Fibroblast of mammary gland (primary cell): ENCODE results near the gene SIN3A.

Source experiments
- DNase-seq: peaks from one replicate; pipeline ENCODE4 v3.0.0-alpha.2; 2010; ENCODE audit warnings: low read depth
- H3K4me3 ChIP-seq: 2 replicates; pipeline ENCODE4 v1.5.1; 2011; ENCODE audit warnings: low read depth, mild to moderate bottlenecking, low read length, moderate library complexity; ENCODE audit not compliant: control insufficient read depth
- CTCF ChIP-seq: conservative IDR thresholded peaks from 2 replicates; pipeline ENCODE4 v1.5.1; 2011; ENCODE audit warnings: low read depth, low read length, inconsistent platforms; ENCODE audit not compliant: control insufficient read depth, insufficient read depth

The SIN3A gene

GRCh38 chr15:75327005-75327404 lies 124.5 kb downstream of the SIN3A start:
- TF ChIP-seq CTCF: no peak
- no peak overlapping the region for H3K4me3 ChIP-seq
- DNase-seq: no peak

DNA sequence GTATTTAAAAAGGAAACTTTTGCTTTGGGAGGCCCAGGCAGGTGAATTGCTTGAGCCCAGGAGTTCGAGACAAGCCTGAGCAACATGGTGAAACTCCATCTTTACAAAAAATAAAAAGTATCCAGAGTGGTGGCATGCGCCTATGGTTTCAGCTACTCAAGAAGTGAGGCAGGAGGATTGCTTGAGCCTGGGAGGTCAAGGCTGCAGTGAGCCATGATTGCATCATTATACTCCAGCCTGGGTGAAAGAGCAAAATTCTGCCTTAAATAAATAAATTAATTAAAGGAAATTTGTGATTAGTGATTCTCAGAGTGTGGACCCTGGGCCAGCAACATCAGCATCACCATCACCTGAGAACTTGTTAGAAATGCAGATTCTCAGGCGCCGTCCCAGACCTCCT lies 125.6 kb downstream of the SIN3A start:
- DNase-seq: no peak
- no peak for TF ChIP-seq CTCF
- no peak overlapping the region for H3K4me3 ChIP-seq

- no peak for TF ChIP-seq CTCF
- no peak overlapping the region for H3K4me3 ChIP-seq
- DNase-seq: no peak
Observed at GRCh38 chr15:75321711-75322110, 129.8 kb downstream of the SIN3A start.
